DND-41 (cell line): ENCODE measurements around the gene KRTAP10-3.

Experiments
- ATAC-seq: fragments of 200-7000 bp; cut with Tn5 transposase; 3 replicates; pipeline ENCODE4 v1.9.1; 2021; ENCODE audit warnings: low read depth; ENCODE audit not compliant: insufficient read depth
- DNase-seq: peaks from one replicate; pipeline ENCODE4 v3.0.0-alpha.2; 2020
- H2AFZ ChIP-seq: 2 replicates; pipeline ENCODE4 v1.6.0; 2012; ENCODE audit warnings: low read depth, low read length
- H3K27ac ChIP-seq: 2 replicates; pipeline ENCODE4 v1.5.1; 2012; ENCODE audit warnings: low read length, inconsistent platforms
- H3K27me3 ChIP-seq: fragments of 200-600 bp; sonication (generic); 2 replicates; pipeline ENCODE4 v1.6.0; 2012; ENCODE audit warnings: low read length, mild to moderate bottlenecking, inconsistent platforms; ENCODE audit not compliant: insufficient read depth, poor library complexity
- H3K36me3 ChIP-seq: 2 replicates; pipeline ENCODE4 v1.5.1; 2012; ENCODE audit warnings: low read length, inconsistent platforms; ENCODE audit not compliant: insufficient read depth
- H3K4me1 ChIP-seq: 2 replicates; pipeline ENCODE4 v1.5.1; 2012; ENCODE audit warnings: mild to moderate bottlenecking, low read length; ENCODE audit not compliant: insufficient read depth
- H3K4me2 ChIP-seq: 2 replicates; pipeline ENCODE4 v1.6.0; 2012; ENCODE audit warnings: mild to moderate bottlenecking, moderate library complexity, low read length, inconsistent platforms; ENCODE audit not compliant: insufficient read depth
- H3K4me3 ChIP-seq, 2 experiments: fragments of 200-600 bp in 1 of 2; shearing (Covaris generic) in 1 of 2; 2 replicates each; pipeline ENCODE4 v1.5.1; 2012 to 2016; ENCODE audit warnings: inconsistent platforms in 2 of 2, low read length in 2 of 2, mild to moderate bottlenecking in 2 of 2, low read depth in 1 of 2, moderate library complexity in 1 of 2
- H3K79me2 ChIP-seq: 2 replicates; pipeline ENCODE4 v1.6.0; 2012; ENCODE audit warnings: low read length, inconsistent platforms; ENCODE audit not compliant: insufficient read depth
- H3K9ac ChIP-seq: 2 replicates; pipeline ENCODE4 v1.6.0; 2012; ENCODE audit warnings: low read depth, mild to moderate bottlenecking, inconsistent platforms, low read length, moderate library complexity
- H3K9me3 ChIP-seq: 2 replicates; pipeline ENCODE4 v1.5.1; 2012; ENCODE audit warnings: low read length, moderate library complexity, mild to moderate bottlenecking, inconsistent platforms; ENCODE audit not compliant: insufficient read depth, severe bottlenecking
- H4K20me1 ChIP-seq: 2 replicates; pipeline ENCODE4 v1.6.0; 2012; ENCODE audit warnings: low read length; ENCODE audit not compliant: insufficient read depth
- CTCF ChIP-seq: IDR thresholded peaks from 2 replicates; pipeline ENCODE4 v1.5.1; 2012; ENCODE audit warnings: borderline replicate concordance, low read length, moderate library complexity, mild to moderate bottlenecking; ENCODE audit not compliant: poor library complexity, severe bottlenecking; ENCODE audit errors: extremely low read depth
- EZH2 ChIP-seq: IDR thresholded peaks from 3 replicates; pipeline ENCODE4 v1.6.1; 2012; ENCODE audit warnings: borderline replicate concordance, low read depth, mild to moderate bottlenecking, moderate library complexity, low read length, inconsistent platforms; ENCODE audit not compliant: severe bottlenecking

Gene KRTAP10-3

DNA sequence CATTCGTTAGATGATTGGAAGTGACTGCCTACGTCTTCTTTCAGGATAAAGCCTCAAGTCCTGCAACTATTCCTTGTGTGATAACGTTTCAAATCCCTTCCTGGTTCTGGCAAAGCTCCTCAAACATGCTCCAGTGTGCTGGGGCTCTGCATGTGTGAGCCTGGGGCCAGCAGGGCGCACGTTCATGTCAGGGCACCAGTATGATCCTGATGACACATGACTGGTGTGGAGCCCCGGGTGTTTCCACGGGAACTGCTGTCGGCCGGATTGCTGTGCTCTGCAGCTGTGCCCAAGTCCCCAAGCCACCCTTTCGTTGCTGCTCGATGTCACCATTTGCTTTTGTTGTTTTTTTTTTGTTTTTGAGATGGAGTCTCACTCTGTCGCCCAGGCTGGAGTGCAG is 39.9 kb downstream of the KRTAP10-3 start:
- no peak for ATAC-seq
- no peak overlapping the region for H2AFZ ChIP-seq
- no peaks in the 10 kb centered on the region for H3K36me3 ChIP-seq
- TF ChIP-seq EZH2 (no peak), CTCF (no peak)
- no peaks in the 10 kb centered on the region for H4K20me1 ChIP-seq
- no peaks in the 10 kb centered on the region for H3K27me3 ChIP-seq
- H3K4me1 ChIP-seq = no peaks in the 10 kb centered on the region
- no peak overlapping the region for H3K9ac ChIP-seq
- no peak overlapping the region for H3K4me2 ChIP-seq
- H3K9me3 ChIP-seq = no peaks in the 10 kb centered on the region
- H3K79me2 ChIP-seq = no peaks in the 10 kb centered on the region
- no peak for DNase-seq
- H3K4me3 ChIP-seq = no peak overlapping the region
- no peak overlapping the region for H3K27ac ChIP-seq

DNA sequence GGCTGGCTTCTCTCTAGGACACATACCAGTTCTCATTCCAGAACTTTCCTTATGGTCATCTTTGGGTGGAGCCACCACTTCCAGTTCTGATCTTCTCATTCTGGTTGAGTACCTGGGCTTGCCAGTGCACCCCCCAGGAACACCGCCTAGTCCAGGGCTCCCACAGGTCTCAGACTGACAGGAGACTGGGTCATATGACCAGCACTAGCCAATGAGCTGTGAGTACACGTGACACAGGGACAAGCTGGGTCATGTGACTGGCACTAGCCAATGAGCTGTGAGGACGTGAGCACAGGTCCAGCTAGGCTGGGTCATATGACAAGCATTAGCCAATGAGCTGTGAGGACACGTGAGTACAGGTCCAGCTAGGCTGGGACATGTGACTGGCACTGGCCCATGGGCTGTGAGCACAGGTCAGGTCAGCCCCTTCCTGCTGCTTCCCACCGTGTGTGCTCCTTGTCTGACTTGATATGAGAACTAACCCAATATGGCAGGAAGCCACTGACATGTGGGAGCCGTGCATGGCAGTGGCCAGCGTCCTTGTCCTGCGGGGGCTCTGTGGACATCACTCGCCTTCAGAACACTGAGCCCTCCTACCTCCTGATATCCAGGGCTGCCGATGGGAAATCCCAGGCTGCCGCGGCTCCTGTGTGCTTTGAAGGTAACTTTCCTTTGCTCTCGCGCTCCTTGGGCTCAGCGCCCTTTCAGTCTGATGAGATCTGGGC is 41.3 kb downstream of the KRTAP10-3 start:
- Histone ChIP-seq H4K20me1 (no peaks in the 10 kb centered on the region), H3K36me3 (no peaks in the 10 kb centered on the region), H3K27ac (no peak overlapping the region), H3K4me2 (no peak overlapping the region), H3K79me2 (no peaks in the 10 kb centered on the region), H3K27me3 (no peaks in the 10 kb centered on the region), H3K9ac (no peak overlapping the region), H3K4me1 (no peaks in the 10 kb centered on the region), H3K4me3 (no peak overlapping the region), H3K9me3 (no peaks in the 10 kb centered on the region), H2AFZ (no peak overlapping the region)
- TF ChIP-seq CTCF (no peak), EZH2 (no peak)
- ATAC-seq (peak; percentile 27; the same call in 2 of the 3 replicates), DNase-seq (peak; percentile 16)

GRCh38 chr21:44516828-44517174 is 41.8 kb downstream of the KRTAP10-3 start:
- no peak for DNase-seq
- Histone ChIP-seq H3K4me2 (no peak overlapping the region), H3K27me3 (no peaks in the 10 kb centered on the region), H3K4me3 (no peak overlapping the region), H3K9ac (no peak overlapping the region), H3K79me2 (no peaks in the 10 kb centered on the region), H3K36me3 (no peaks in the 10 kb centered on the region), H2AFZ (no peak overlapping the region), H3K4me1 (no peaks in the 10 kb centered on the region), H4K20me1 (no peaks in the 10 kb centered on the region), H3K9me3 (no peaks in the 10 kb centered on the region), H3K27ac (no peak overlapping the region)
- no peak for TF ChIP-seq EZH2
- no peak for TF ChIP-seq CTCF
- ATAC-seq = no peak
